LNCaP clone FGC (cell line): ENCODE data around the gene ZBTB16.

Experiments used
- DNase-seq: peaks from one replicate; pipeline ENCODE4 v3.0.0-alpha.2; 2011; ENCODE audit warnings: low read depth
- H3K4me3 ChIP-seq: 2 replicates; pipeline ENCODE4 v1.5.1; 2011; ENCODE audit warnings: mild to moderate bottlenecking, low read depth, low read length, control low read depth
- TF ChIP-seq, protein P1 (sequence below): IDR thresholded peaks from 2 replicates; pipeline ENCODE4 v1.5.1; 2012; ENCODE audit warnings: mild to moderate bottlenecking; ENCODE audit not compliant: control insufficient read depth, insufficient read depth; ENCODE audit errors: extremely low read depth

ZBTB16 gene

DNA sequence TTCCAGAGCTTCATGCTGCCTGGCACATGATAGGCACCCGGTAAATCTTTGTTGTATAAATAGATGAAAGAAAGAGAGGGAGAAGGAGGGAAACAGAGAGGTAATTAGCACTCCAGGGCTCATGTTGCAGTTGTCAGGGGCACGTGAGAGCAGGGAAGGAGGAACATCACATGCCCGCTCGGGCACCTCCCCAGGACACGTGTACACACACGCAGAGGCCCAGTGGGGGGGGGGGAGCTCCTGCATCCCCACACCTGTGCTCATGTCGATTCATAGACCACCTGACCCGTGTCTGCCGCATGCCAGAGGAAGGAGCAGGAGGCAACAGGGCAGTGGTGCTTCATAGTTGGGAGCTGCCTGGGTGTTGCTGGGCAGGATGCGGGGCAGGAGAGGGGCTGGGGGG, 199.6 kb downstream of the ZBTB16 start:
- no peak overlapping the region for H3K4me3 ChIP-seq
- TF ChIP-seq, protein P1, sequence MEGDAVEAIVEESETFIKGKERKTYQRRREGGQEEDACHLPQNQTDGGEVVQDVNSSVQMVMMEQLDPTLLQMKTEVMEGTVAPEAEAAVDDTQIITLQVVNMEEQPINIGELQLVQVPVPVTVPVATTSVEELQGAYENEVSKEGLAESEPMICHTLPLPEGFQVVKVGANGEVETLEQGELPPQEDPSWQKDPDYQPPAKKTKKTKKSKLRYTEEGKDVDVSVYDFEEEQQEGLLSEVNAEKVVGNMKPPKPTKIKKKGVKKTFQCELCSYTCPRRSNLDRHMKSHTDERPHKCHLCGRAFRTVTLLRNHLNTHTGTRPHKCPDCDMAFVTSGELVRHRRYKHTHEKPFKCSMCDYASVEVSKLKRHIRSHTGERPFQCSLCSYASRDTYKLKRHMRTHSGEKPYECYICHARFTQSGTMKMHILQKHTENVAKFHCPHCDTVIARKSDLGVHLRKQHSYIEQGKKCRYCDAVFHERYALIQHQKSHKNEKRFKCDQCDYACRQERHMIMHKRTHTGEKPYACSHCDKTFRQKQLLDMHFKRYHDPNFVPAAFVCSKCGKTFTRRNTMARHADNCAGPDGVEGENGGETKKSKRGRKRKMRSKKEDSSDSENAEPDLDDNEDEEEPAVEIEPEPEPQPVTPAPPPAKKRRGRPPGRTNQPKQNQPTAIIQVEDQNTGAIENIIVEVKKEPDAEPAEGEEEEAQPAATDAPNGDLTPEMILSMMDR, result no peak
- no peak for DNase-seq

DNA sequence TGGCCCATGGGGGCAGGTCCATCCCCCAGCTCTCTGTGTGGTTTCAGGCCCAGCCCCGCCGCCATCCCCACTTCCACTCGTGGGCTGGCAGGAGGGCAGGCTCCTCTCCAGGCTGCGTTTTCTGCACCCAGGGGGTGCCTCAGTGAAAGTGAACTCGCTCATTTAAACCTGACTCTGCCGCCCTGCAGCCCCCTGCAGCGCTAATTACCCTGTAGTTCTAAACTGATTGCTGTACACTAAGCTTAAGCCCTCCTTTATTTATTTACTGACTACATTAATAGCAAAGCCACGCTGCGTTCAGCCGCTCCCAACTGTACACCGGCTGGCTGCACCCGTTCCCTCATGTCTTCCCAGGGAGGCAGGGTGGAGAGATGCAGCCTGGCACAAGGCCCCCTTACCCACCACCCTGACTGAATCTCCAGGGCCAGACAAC, 200.1 kb downstream of the ZBTB16 start:
- no peak for DNase-seq
- TF ChIP-seq, protein P1, result no peak
- no peak overlapping the region for H3K4me3 ChIP-seq

DNA sequence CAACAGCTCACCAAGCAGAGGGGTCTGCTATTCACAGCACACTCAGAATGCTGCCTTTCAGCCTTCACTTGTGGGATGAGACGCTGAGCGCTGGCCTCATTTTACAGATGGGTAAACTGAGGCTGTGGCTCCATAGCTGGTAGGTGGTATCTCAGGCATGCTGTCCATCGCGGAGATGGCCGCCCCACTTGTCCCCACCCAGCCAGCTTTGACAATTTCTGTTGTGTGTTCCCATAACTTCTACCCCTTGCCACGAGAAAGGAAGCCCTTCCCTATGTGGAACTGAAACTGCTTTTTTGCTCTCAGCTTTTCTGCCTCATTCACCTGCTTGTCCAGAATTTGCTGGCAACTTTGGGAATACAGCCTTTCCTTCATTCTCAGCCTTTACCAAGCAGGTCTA, 200.6 kb downstream of the ZBTB16 start:
- H3K4me3 ChIP-seq, result no peak overlapping the region
- DNase-seq, result no peak
- TF ChIP-seq, protein P1, result no peak

DNA sequence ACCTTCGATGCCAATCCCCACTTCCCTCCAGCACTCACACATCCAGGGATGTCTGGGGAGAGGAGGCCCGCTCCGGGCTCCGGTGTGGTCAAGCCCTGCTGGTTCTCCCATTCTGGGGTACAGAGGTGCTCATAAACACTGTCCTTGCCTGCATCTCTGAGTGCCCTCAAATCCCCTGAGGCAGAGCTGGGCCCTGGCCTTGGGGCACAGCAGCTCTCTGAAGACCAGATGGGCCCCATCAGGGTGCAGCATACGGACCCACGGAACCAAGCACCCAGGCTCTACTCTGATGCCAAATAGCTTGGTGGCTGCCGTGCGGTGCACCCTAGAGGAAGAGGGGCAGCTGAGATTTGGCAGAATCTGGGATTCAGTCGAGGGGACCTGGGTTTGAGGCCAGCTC, 201.0 kb downstream of the ZBTB16 start:
- DNase-seq, result no peak
- H3K4me3 ChIP-seq, result no peak overlapping the region
- TF ChIP-seq, protein P1, result no peak

DNA sequence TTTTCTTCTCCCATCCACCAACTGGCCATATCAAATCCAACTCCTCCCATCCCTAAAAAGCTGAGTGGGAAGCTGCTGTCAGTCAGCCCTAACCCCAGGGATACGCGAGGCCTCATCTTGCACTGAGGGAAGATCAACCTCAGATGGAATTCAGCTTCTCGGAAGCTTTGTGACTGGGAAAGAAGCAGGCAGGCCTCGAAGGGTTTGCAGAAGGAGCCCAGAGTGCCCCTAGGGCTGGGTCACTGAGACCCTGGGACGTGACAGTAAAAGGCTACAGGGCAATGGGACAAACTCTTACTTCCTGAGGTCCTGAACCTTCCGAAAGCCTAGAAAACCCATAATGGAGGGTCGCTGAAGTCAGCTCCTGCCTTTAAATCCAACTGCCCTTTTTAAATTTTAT, 202.3 kb downstream of the ZBTB16 start:
- DNase-seq, result no peak
- TF ChIP-seq, protein P1, result no peak
- no peak overlapping the region for H3K4me3 ChIP-seq

DNA sequence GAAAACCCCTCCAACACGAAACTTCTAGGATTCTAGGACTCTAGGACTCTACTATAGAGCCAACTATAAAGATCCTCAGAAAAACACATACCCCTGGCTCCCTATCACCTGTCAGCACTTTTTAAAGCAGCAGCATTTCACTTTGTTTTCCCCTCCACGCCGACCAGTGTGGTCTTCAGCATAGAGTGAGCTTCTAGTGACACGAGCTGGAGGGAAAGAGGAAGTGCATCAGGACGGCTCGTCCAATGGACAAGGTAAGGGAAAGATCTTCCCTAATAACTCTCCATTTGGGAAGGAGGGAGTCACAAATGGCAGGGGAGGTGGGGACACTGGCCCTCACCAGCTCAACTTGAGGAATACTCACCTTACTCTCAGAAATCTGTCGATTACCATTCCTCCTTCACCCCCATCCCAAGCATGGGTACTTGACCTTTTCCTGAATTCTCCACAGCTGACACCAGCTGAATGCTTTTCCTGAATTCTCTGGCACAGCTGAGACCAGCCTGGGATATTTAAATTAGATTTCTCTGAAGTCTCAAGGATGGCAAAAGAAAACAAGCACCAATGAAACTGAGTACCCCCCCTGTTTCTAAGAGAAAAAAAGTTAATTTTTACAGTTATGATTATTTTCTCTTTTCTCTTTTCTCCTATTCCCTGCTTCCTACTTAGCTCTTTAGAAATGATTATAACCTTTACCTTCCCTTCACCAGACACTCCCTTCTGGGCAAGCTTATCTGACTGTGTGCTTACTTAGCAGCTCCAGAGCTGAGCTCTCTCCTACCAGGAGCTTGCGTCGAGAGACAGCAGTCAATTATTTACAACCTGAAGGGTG, 203.4 kb downstream of the ZBTB16 start:
- no peak overlapping the region for H3K4me3 ChIP-seq
- TF ChIP-seq, protein P1, result peak; percentile 48; the same call in 1 of the 2 replicates
- no peak for DNase-seq
